HCT116 (cell line): ENCODE measurements around the gene TUT7. TPM values are rescaled to one million over a fixed set of nuclear protein-coding genes. Genes with fewer than 3 reads are reported as not detected.

ENCODE experiments used
- ATAC-seq: fragments of 200-7000 bp; cut with Tn5 transposase; 2 replicates; pipeline ENCODE4 v1.9.1; 2020; ENCODE audit warnings: mild to moderate bottlenecking, moderate library complexity
- BruUV-seq: library from RNA; stranded (reverse); fragments of 400-500 nt; replicated peaks from 2 replicates; lab custom pipeline; 2021; lab: Mats Ljungman, UMichigan
- CTCF ChIA-PET: fragments of 300-600 bp; sonication (Branson Sonifier 250); formaldehyde crosslinking; loops from one replicate; lab custom pipeline; 2021; ENCODE audit warnings: antibody characterized with exemption; lab: Charles Lee
- POLR2A ChIA-PET: fragments of 300-600, 350-600 bp; sonication (Branson Sonifier 250); formaldehyde crosslinking; loops from one replicate; lab custom pipeline; 2021; ENCODE audit warnings: antibody characterized with exemption; lab: Charles Lee
- RAD21 ChIA-PET, 2 experiments: fragments of 300-600 bp; sonication (Branson Sonifier 250); formaldehyde crosslinking; loops; one replicate each; lab custom pipeline; 2023; ENCODE audit warnings: low total read pairs in 2 of 2; ENCODE audit not compliant: uncharacterized antibody in 2 of 2, unreplicated experiment in 2 of 2, low non-redundant PET in 1 of 2; lab: Charles Lee
- DNase-seq: peaks from one replicate; pipeline ENCODE4 v3.0.0-alpha.2; 2010; ENCODE audit warnings: low read depth, low spot score
- H2AFZ ChIP-seq: fragments of 200-600 bp; shearing (Covaris generic), sonication (generic); 2 replicates; pipeline ENCODE4 v1.6.1; 2017; ENCODE audit warnings: low read depth, mixed run types, mixed read lengths, antibody characterized with exemption, low read length; ENCODE audit not compliant: poor library complexity, severe bottlenecking
- H3K27ac ChIP-seq: 2 replicates; pipeline ENCODE4 v1.5.1; 2012; ENCODE audit warnings: low read depth, low read length
- H3K27me3 ChIP-seq: fragments of 200-600 bp; sonication (generic); 2 replicates; pipeline ENCODE4 v1.6.1; 2016; ENCODE audit warnings: mixed run types, low read length, mixed read lengths; ENCODE audit not compliant: insufficient read depth
- H3K36me3 ChIP-seq, 2 experiments: fragments of 200-500 bp in 1 of 2; fragments of 200-600 bp in 1 of 2; sonication (Bioruptor generic) in 1 of 2; sonication (generic) in 1 of 2; 2 replicates each; pipeline versions ENCODE4 v1.5.1 to v1.6.1; 2014 to 2016; ENCODE audit warnings: low read length in 2 of 2, inconsistent platforms in 1 of 2, mixed read lengths in 1 of 2, mixed run types in 1 of 2; ENCODE audit not compliant: insufficient read depth in 2 of 2, control insufficient read depth in 1 of 2
- H3K4me1 ChIP-seq, 2 experiments: fragments of 200-600 bp in 1 of 2; sonication (generic) in 1 of 2; 2 replicates each; pipeline versions ENCODE4 v1.5.1 to v1.6.1; 2012 to 2017; ENCODE audit warnings: low read length in 2 of 2, inconsistent platforms in 1 of 2, mild to moderate bottlenecking in 1 of 2, mixed read lengths in 1 of 2, mixed run types in 1 of 2, moderate library complexity in 1 of 2; ENCODE audit not compliant: insufficient read depth in 2 of 2, control insufficient read depth in 1 of 2
- H3K4me2 ChIP-seq: fragments of 200-600 bp; sonication (generic); 2 replicates; pipeline ENCODE4 v1.6.1; 2017; ENCODE audit warnings: mixed run types, low read length, mixed read lengths
- H3K4me3 ChIP-seq, 2 experiments: fragments of 200-600 bp in 1 of 2; sonication (generic) in 1 of 2; replicated peaks in 1 of 2; 2 replicates each; pipeline ENCODE4 v1.5.1; 2011 to 2016; ENCODE audit warnings: low read length in 2 of 2, control low read depth in 1 of 2, low read depth in 1 of 2, mild to moderate bottlenecking in 1 of 2, mixed read lengths in 1 of 2, mixed run types in 1 of 2
- H3K79me2 ChIP-seq: fragments of 200-600 bp; sonication (generic); 2 replicates; pipeline ENCODE4 v1.6.1; 2017; ENCODE audit warnings: mild to moderate bottlenecking, mixed run types, low read length, moderate library complexity, mixed read lengths; ENCODE audit not compliant: insufficient read depth
- H3K9ac ChIP-seq: fragments of 200-600 bp; sonication (generic); 2 replicates; pipeline ENCODE4 v1.6.1; 2016; ENCODE audit warnings: low read length, mixed read lengths
- H3K9me2 ChIP-seq: fragments of 200-600 bp; sonication (generic), shearing (Covaris generic); 2 replicates; pipeline ENCODE4 v1.6.1; 2017; ENCODE audit warnings: mixed run types, mild to moderate bottlenecking, moderate library complexity; ENCODE audit not compliant: insufficient read depth
- H3K9me3 ChIP-seq, 2 experiments: fragments of 200-500 bp in 1 of 2; fragments of 200-600 bp in 1 of 2; sonication (Bioruptor generic) in 1 of 2; sonication (generic) in 1 of 2; 2 replicates each; pipeline ENCODE4 v1.6.1; 2014 to 2017; ENCODE audit warnings: low read length in 2 of 2, mixed read lengths in 2 of 2, inconsistent platforms in 1 of 2, low read depth in 1 of 2, mild to moderate bottlenecking in 1 of 2, mixed run types in 1 of 2, moderate library complexity in 1 of 2; ENCODE audit not compliant: control insufficient read depth in 1 of 2, insufficient read depth in 1 of 2
- H4K20me1 ChIP-seq: fragments of 200-600 bp; sonication (generic), shearing (Covaris generic); 2 replicates; pipeline ENCODE4 v1.6.1; 2017; ENCODE audit warnings: mixed run types, mild to moderate bottlenecking, moderate library complexity; ENCODE audit not compliant: insufficient read depth
- ATF3 ChIP-seq: IDR thresholded peaks from 2 replicates; pipeline ENCODE4 v1.6.1; 2012
- CBX3 ChIP-seq: IDR thresholded peaks from 2 replicates; pipeline ENCODE4 v1.6.1; 2012; ENCODE audit warnings: low read depth
- CTCF ChIP-seq, 3 experiments: fragments of 200-600 bp in 1 of 3; sonication (generic) in 1 of 3; IDR thresholded peaks in 2 of 3; conservative IDR thresholded peaks in 1 of 3; 2 replicates each; pipeline ENCODE4 v1.5.1; 2012 to 2017; ENCODE audit warnings: low read depth in 2 of 3, low read length in 2 of 3, antibody characterized with exemption in 1 of 3, borderline replicate concordance in 1 of 3, control low read depth in 1 of 3, mild to moderate bottlenecking in 1 of 3, mixed read lengths in 1 of 3, mixed run types in 1 of 3, moderate library complexity in 1 of 3; ENCODE audit not compliant: insufficient read depth in 1 of 3
- EGR1 ChIP-seq: IDR thresholded peaks from 2 replicates; pipeline ENCODE4 v1.6.1; 2012; ENCODE audit warnings: low read depth
- ELF1 ChIP-seq: IDR thresholded peaks from 2 replicates; pipeline ENCODE4 v1.6.1; 2012; ENCODE audit warnings: low read depth, borderline replicate concordance
- EZH2phosphoT487 ChIP-seq: fragments of 200-600 bp; IDR thresholded peaks from 2 replicates; pipeline ENCODE4 v1.6.1; 2018; ENCODE audit warnings: antibody characterized with exemption, borderline replicate concordance
- MAX ChIP-seq: IDR thresholded peaks from 2 replicates; pipeline ENCODE4 v1.6.1; 2012
- POLR2A ChIP-seq: IDR thresholded peaks from 2 replicates; pipeline ENCODE4 v1.7.0; 2011; ENCODE audit warnings: borderline replicate concordance; ENCODE audit not compliant: insufficient read depth, insufficient read length; ENCODE audit errors: extremely low read depth
- POLR2AphosphoS5 ChIP-seq: IDR thresholded peaks from 2 replicates; pipeline ENCODE4 v1.6.1; 2011; ENCODE audit warnings: mild to moderate bottlenecking, low read depth, low read length, moderate library complexity
- RAD21 ChIP-seq: IDR thresholded peaks from 2 replicates; pipeline ENCODE4 v1.6.1; 2012; ENCODE audit warnings: low read depth, mild to moderate bottlenecking
- REST ChIP-seq: IDR thresholded peaks from 2 replicates; pipeline ENCODE4 v1.6.1; 2012; ENCODE audit warnings: low read depth
- SP1 ChIP-seq: IDR thresholded peaks from 2 replicates; pipeline ENCODE4 v1.6.1; 2012; ENCODE audit warnings: low read depth
- ZFX ChIP-seq: fragments of 450-650 bp; IDR thresholded peaks from 2 replicates; pipeline ENCODE4 v1.6.1; 2017
- ZNF274 ChIP-seq: fragments of 200-500 bp; sonication (Bioruptor generic); IDR thresholded peaks from 2 replicates; pipeline ENCODE4 v1.6.1; 2014; ENCODE audit warnings: mild to moderate bottlenecking, low read depth, low read length, inconsistent platforms
- intact Hi-C: fragments of 100-400 bp; cut with micrococcal nuclease; formaldehyde crosslinking; loops from 2 replicates; pipeline ENCODE4 v1.10.0; 2022
- total RNA-seq: library from RNA; stranded (reverse); gene quantifications from one replicate; pipeline ENCODE4 v1.2.1, GENCODE V29; 2021; ENCODE audit not compliant: unreplicated experiment

The TUT7 gene
- total RNA-seq, 1 experiment from 2014 or later = 23.1 TPM

- Histone ChIP-seq H4K20me1 (no peaks in the 10 kb centered on the region), H3K9me3 (no peaks in the 10 kb centered on the region), H3K27ac (no peak overlapping the region), H3K9ac (no peak overlapping the region), H3K9me2 (no peaks in the 10 kb centered on the region), H3K27me3 (no peaks in the 10 kb centered on the region), H3K4me1 (peaks cover 5 to 15% of the 10 kb centered on the region in 2 experiments; a peak in 3 of 4 replicates), H3K4me3 (no peak overlapping the region), H3K79me2 (peaks cover 17% of the 10 kb centered on the region), H3K4me2 (no peak overlapping the region), H3K36me3 (no peaks in the 10 kb centered on the region), H2AFZ (no peak overlapping the region)
- ChIA-PET RAD21 (no interaction called here), POLR2A (no interaction called here), CTCF (no interaction called here)
- TF ChIP-seq POLR2A (no peak), ATF3 (no peak), ZFX (no peak), SP1 (no peak), MAX (no peak), CTCF (IDR thresholded peaks at IDR 0.05 in 2 of 3, conservative IDR thresholded peaks at IDR 0.05 in 1 of 3; ENCODE audit: borderline replicate concordance in 1 of 3, insufficient read depth in 1 of 3, low read depth in 2 of 3, low read length in 2 of 3) (no peak), RAD21 (no peak), ZNF274 (no peak), POLR2AphosphoS5 (no peak), EGR1 (no peak), REST (no peak), CBX3 (no peak), ELF1 (no peak), EZH2phosphoT487 (no peak)
- no TSS peak for BruUV-seq
- DNase-seq = no peak
- no peak for ATAC-seq
- intact Hi-C loops = loop anchor here (5.0 kb wide), 1 partner anchor 1037 kb away; no protein-coding TSS in a partner anchor
Observed at GRCh38 chr9:86285261-86285660, 68.9 kb downstream of the TUT7 start.
